Testis (tissue), 3 donors: ENCODE measurements around the gene ILKAP. TPM values are rescaled to one million over a fixed set of nuclear protein-coding genes. Genes with fewer than 3 reads are reported as not detected.

Source experiments
- DNase-seq: peaks from one replicate; pipeline ENCODE4 v3.0.0-alpha.2; 2019
- H3K27ac ChIP-seq, 2 donors: fragments of 200-600 bp; sonication (generic); one replicate each; pipeline ENCODE4 v1.5.1; 2019
- H3K27me3 ChIP-seq: fragments of 200-600 bp; sonication (generic); one replicate; pipeline ENCODE4 v1.5.1; 2019
- H3K36me3 ChIP-seq: fragments of 200-600 bp; sonication (generic); one replicate; pipeline ENCODE4 v1.5.1; 2017; ENCODE audit warnings: low read depth; ENCODE audit errors: missing control alignments
- H3K4me1 ChIP-seq: fragments of 200-600 bp; sonication (generic); one replicate; pipeline ENCODE4 v1.5.1; 2019
- H3K4me3 ChIP-seq, 2 donors: fragments of 200-600 bp; sonication (generic); one replicate each; pipeline ENCODE4 v1.5.1; 2017 to 2019
- H3K9me3 ChIP-seq: fragments of 200-600 bp; sonication (generic); one replicate; pipeline ENCODE4 v1.5.1; 2017
- POLR2A ChIP-seq: fragments of 450-650 bp; IDR thresholded peaks from one replicate; pipeline ENCODE4 v1.6.1; 2017; ENCODE audit warnings: antibody characterized with exemption, mild to moderate bottlenecking, moderate library complexity
- WGBS, 2 donors: methylation state at CpG; one replicate each; pipeline ENCODE4 v1.1.5; 2018; 5-methylcytosine and 5-hydroxymethylcytosine counted together
- intact Hi-C: fragments of 100-400 bp; cut with DNase I; formaldehyde crosslinking; loops from one replicate; pipeline ENCODE4 v1.15.1; 2023; ENCODE audit warnings: low total_unique reads
- polyA plus RNA-seq: library from polyadenylated mRNA; stranded (reverse); fragments of 350-450 nt; fragmentation: Illumina TruSeq; extraction: RNeasy Lipid Tissue Mini Kit (QIAGEN cat#74804); gene quantifications from one replicate; pipeline ENCODE4 v1.2.3, GENCODE V29; 2014; ENCODE audit warnings: low read depth, low replicate concordance; ENCODE audit not compliant: insufficient read depth
- total RNA-seq, 2 donors: library from RNA; depleted of rRNA; stranded (reverse); fragments of >200 nt; gene quantifications; one replicate each; pipeline ENCODE4 v1.2.3, GENCODE V29; 2016
- TF ChIP-seq, protein P1 (sequence below), 3 experiments: fragments of 450-650 bp in 2 of 3; fragments of 200-600 bp in 1 of 3; sonication (generic) in 1 of 3; IDR thresholded peaks; one replicate each; pipeline ENCODE4 v1.5.1; 2016 to 2019; ENCODE audit warnings: antibody characterized with exemption in 3 of 3, mild to moderate bottlenecking in 2 of 3, moderate library complexity in 1 of 3

ILKAP gene
- total and polyA plus RNA-seq, 3 donors from 2014 or later, result 44.8 to 65.3 (median 59.8) TPM

- H3K36me3 ChIP-seq, result no peaks in the 10 kb centered on the region
- H3K27ac ChIP-seq, result no peak within 1 kb of the TSS
- no peaks in the 10 kb centered on the region for H3K4me1 ChIP-seq
- H3K9me3 ChIP-seq, result no peaks in the 10 kb centered on the region
- peak within 1 kb of the TSS; percentile 24 to 41 for H3K4me3 ChIP-seq
- TF ChIP-seq, protein P1, sequence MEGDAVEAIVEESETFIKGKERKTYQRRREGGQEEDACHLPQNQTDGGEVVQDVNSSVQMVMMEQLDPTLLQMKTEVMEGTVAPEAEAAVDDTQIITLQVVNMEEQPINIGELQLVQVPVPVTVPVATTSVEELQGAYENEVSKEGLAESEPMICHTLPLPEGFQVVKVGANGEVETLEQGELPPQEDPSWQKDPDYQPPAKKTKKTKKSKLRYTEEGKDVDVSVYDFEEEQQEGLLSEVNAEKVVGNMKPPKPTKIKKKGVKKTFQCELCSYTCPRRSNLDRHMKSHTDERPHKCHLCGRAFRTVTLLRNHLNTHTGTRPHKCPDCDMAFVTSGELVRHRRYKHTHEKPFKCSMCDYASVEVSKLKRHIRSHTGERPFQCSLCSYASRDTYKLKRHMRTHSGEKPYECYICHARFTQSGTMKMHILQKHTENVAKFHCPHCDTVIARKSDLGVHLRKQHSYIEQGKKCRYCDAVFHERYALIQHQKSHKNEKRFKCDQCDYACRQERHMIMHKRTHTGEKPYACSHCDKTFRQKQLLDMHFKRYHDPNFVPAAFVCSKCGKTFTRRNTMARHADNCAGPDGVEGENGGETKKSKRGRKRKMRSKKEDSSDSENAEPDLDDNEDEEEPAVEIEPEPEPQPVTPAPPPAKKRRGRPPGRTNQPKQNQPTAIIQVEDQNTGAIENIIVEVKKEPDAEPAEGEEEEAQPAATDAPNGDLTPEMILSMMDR (IDR thresholded peaks at IDR 0.05), result peak in 1 of 3 experiments; percentile 42
- TF ChIP-seq POLR2A, result no peak
- 5 to 7% methylated on average over 3 to 29 of the region's 61 CpGs for WGBS, 2 donors
- DNase-seq, result peak; percentile 40
- intact Hi-C loops, result no loop called here
- no peaks in the 10 kb centered on the region for H3K27me3 ChIP-seq
Measured at GRCh38 chr2:238158509-238159070, 44.9 kb downstream of the ILKAP start, which contains the start of gene ERFE. ERFE (plus strand) TSS chr2:238158970; CDS start chr2:238159008, 38 bp downstream.

DNA sequence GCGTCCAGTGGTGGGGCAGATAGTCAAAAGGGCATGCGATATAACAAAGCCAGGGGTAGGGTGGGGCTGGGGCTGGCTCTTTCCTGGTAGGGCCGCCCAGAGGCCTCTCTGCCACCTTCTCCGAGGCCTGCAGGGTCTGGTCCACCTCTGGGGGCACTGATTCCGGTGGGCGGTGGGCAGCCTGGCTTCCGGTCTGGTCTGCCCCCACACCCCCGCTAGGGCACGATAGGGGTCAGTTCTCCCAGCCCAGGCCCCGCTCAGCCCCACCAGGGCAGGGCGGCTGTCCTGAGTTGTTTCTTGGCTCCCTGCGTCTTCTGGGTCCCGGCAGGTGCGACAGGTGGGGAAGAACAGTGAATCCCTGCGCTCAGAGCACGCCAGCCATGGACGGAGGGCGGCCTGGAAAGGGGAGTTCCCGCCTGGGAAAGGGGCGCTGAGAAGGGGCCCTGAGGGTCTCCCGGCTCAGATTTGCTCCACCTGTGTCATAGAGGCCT lies 45.4 kb downstream of the ILKAP start:
- H3K4me3 ChIP-seq, result peak overlapping the region in 1 of 2 donors; percentile 41
- H3K36me3 ChIP-seq, result no peaks in the 10 kb centered on the region
- TF ChIP-seq, protein P1 (IDR thresholded peaks at IDR 0.05), result no peak
- TF ChIP-seq POLR2A, result no peak
- WGBS, 2 donors, result 52% methylated on average over 18 of the region's 21 CpGs; no CpG with 5 or more reads in 1 of the 2 donors
- no peaks in the 10 kb centered on the region for H3K9me3 ChIP-seq
- H3K27ac ChIP-seq, result no peak overlapping the region
- DNase-seq, result no peak
- intact Hi-C loops, result no loop called here
- no peaks in the 10 kb centered on the region for H3K4me1 ChIP-seq
- no peaks in the 10 kb centered on the region for H3K27me3 ChIP-seq

DNA sequence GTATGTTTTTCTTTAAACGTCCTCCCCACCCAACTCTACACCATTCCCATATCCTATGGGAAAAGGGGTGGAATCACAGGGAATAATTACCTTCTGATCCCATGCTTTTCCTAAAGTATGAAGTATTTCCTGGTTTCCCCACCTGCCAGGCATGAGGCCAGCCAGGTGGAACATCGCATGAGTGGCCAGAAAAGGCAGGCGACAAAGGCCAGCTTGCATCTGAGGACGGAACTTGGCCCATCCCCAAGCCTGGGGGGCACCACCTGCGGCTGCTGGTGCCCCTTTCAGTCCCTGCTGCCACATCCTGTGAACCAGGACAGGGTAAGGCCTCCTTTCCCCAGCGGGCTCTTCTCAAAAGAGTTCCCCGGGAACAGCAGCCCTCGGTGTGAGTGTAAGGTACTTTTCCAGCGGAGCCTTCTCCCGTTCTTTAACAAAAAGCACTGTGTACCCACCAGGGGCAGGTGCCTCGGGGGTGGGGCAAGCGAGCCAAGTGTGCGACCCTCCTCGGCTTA lies 45.9 kb downstream of the ILKAP start:
- no peaks in the 10 kb centered on the region for H3K27me3 ChIP-seq
- no peak overlapping the region for H3K27ac ChIP-seq
- H3K9me3 ChIP-seq, result no peaks in the 10 kb centered on the region
- no peaks in the 10 kb centered on the region for H3K4me1 ChIP-seq
- H3K4me3 ChIP-seq, result peak overlapping the region in 1 of 2 donors; percentile 41
- WGBS, 2 donors, result 59 to 74% methylated on average over 12 to 14 of the region's 14 CpGs
- H3K36me3 ChIP-seq, result no peaks in the 10 kb centered on the region
- no peak for TF ChIP-seq POLR2A
- no peak for DNase-seq
- intact Hi-C loops, result no loop called here

GRCh38 chr2:238155761-238156694 lies 47.5 kb downstream of the ILKAP start:
- Histone ChIP-seq H3K9me3 (no peaks in the 10 kb centered on the region), H3K4me1 (no peaks in the 10 kb centered on the region), H3K36me3 (no peaks in the 10 kb centered on the region), H3K27me3 (no peaks in the 10 kb centered on the region), H3K27ac (no peak overlapping the region), H3K4me3 (no peak overlapping the region)
- TF ChIP-seq, protein P1 (IDR thresholded peaks at IDR 0.05), result no peak
- TF ChIP-seq POLR2A, result no peak
- no peak for DNase-seq
- intact Hi-C loops, result no loop called here
- 85 to 89% methylated on average over 15 to 18 of the region's 18 CpGs for WGBS, 2 donors
